Measurements from ENCODE around the gene LTA4H.

Gene LTA4H

DNA sequence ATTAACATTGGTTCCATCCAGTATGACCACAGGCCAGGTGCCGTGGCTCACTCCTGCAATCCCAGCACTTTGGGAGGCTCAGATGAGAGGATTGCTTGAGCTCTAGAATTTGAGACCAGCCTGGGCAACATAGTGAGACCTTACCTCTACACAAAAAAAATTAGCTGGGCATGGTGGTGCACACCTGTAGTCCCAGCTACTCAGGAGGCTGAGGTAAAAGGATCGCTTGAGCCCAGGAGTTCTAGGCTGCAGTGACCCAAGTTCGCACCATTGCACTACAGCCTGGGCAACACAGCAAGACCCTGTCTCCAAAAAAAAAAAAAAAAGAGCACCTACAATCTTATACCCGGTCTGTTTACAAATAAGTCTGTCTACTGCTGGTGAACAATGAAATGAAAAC, 9.9 kb downstream of the LTA4H start:
- no peak for DNase-seq
- no peaks in the 10 kb centered on the region for H3K27me3 ChIP-seq (replicated peaks)
- H3K36me3 ChIP-seq (replicated peaks), result peaks cover 13% of the 10 kb centered on the region
- in situ Hi-C loops (cut with HindIII; ENCODE audit: low pct_ligation_motif_present, low sequenced_read_pairs), result no loop called here
- TF ChIP-seq, protein P1, sequence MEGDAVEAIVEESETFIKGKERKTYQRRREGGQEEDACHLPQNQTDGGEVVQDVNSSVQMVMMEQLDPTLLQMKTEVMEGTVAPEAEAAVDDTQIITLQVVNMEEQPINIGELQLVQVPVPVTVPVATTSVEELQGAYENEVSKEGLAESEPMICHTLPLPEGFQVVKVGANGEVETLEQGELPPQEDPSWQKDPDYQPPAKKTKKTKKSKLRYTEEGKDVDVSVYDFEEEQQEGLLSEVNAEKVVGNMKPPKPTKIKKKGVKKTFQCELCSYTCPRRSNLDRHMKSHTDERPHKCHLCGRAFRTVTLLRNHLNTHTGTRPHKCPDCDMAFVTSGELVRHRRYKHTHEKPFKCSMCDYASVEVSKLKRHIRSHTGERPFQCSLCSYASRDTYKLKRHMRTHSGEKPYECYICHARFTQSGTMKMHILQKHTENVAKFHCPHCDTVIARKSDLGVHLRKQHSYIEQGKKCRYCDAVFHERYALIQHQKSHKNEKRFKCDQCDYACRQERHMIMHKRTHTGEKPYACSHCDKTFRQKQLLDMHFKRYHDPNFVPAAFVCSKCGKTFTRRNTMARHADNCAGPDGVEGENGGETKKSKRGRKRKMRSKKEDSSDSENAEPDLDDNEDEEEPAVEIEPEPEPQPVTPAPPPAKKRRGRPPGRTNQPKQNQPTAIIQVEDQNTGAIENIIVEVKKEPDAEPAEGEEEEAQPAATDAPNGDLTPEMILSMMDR (IDR thresholded peaks at IDR 0.05; ENCODE audit: low read depth, low read length, missing control alignments), result no peak
- no peak overlapping the region for H3K4me3 ChIP-seq (ENCODE audit: low read depth, low read length)
- no peak overlapping the region for H3K27ac ChIP-seq

DNA sequence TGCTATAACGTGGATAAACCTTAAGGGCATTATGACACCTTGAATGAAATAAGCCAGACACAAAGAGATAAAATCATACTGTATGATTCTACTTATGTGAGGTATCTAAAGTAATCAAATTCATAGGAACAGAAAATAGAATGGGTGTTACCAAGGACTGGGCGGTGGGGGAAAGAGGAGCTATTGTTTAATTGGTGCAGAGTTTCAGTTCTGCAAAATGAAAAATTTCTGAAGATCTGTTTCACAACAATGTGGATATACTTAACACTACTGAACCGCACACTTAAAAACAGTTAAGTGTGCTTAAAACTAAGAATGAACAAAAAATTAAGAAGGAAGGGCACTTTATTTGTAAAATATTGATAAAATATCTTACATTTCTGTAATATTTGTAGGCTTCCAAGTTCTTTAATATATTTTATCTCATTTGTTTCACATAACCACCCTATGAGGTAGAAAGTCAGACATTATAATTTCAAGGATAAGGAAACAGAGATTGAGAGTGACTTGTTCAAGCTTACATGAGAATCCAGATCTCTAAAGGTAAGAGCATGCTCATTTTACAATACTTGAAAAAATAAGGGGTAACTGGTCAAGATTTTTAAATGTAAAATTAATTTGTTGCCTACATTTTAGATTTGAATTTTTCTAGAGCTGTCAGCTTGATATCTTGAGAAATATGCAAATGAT, 14.9 kb downstream of the LTA4H start:
- H3K36me3 ChIP-seq (replicated peaks), result peaks cover 9% of the 10 kb centered on the region
- in situ Hi-C loops (cut with HindIII; ENCODE audit: low pct_ligation_motif_present, low sequenced_read_pairs), result no loop called here
- DNase-seq, result no peak
- H3K27ac ChIP-seq, result no peak overlapping the region
- TF ChIP-seq, protein P1 (IDR thresholded peaks at IDR 0.05; ENCODE audit: low read depth, low read length, missing control alignments), result no peak
- no peak overlapping the region for H3K4me3 ChIP-seq (ENCODE audit: low read depth, low read length)
- H3K27me3 ChIP-seq (replicated peaks), result no peaks in the 10 kb centered on the region

- peaks cover 9% of the 10 kb centered on the region for H3K36me3 ChIP-seq (replicated peaks)
- peak; percentile 52 for DNase-seq
Observed at GRCh38 chr12:96015672-96016071, 19.7 kb downstream of the LTA4H start.

GRCh38 chr12:96014943-96015599, 20.3 kb downstream of the LTA4H start:
- Histone ChIP-seq H3K36me3 (replicated peaks) (peaks cover 9% of the 10 kb centered on the region), H3K4me3 (ENCODE audit: low read depth, low read length) (no peak overlapping the region), H3K27ac (no peak overlapping the region), H3K27me3 (replicated peaks) (no peaks in the 10 kb centered on the region)
- no peak for DNase-seq
- in situ Hi-C loops (cut with HindIII; ENCODE audit: low pct_ligation_motif_present, low sequenced_read_pairs), result no loop called here
- TF ChIP-seq, protein P1 (IDR thresholded peaks at IDR 0.05; ENCODE audit: low read depth, low read length, missing control alignments), result no peak

More at GRCh38 chr12:96015672-96016071, 19.7 kb downstream of the LTA4H start:
- Histone ChIP-seq H3K27ac (no peak overlapping the region), H3K4me3 (ENCODE audit: low read depth, low read length) (no peak overlapping the region), H3K27me3 (replicated peaks) (no peaks in the 10 kb centered on the region)
- TF ChIP-seq, protein P1 (IDR thresholded peaks at IDR 0.05; ENCODE audit: low read depth, low read length, missing control alignments), result peak; percentile 71
- in situ Hi-C loops (cut with HindIII; ENCODE audit: low pct_ligation_motif_present, low sequenced_read_pairs), result no loop called here

DNA sequence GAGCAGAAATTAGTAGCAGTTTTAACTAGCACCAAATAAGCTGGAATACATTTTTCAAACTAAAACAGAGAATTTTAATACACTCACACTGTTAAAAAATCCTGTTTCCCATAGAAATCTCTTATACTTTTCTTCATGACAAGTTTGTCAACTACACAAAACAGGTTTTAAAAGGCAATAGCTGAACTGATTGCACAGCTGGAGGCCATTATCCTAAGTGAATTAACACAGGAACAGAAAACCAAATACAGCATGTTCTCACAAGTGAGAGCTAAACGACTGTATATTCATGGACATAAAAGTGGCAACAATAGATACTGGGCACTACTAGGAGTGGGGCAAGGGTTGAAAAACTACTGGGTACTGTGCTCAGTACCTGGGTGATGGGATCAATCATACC, 27.7 kb downstream of the LTA4H start:
- DNase-seq, result no peak
- TF ChIP-seq, protein P1 (IDR thresholded peaks at IDR 0.05; ENCODE audit: low read depth, low read length, missing control alignments), result no peak
- Histone ChIP-seq H3K4me3 (ENCODE audit: low read depth, low read length) (no peak overlapping the region), H3K36me3 (replicated peaks) (peaks cover 9% of the 10 kb centered on the region), H3K27me3 (replicated peaks) (no peaks in the 10 kb centered on the region), H3K27ac (no peak overlapping the region)
- in situ Hi-C loops (cut with HindIII; ENCODE audit: low pct_ligation_motif_present, low sequenced_read_pairs), result no loop called here
